Testis (tissue), 2 donors: ENCODE data around the gene PRSS38.

Experiments
- POLR2A ChIP-seq: fragments of 450-650 bp; IDR thresholded peaks from one replicate; pipeline ENCODE4 v1.6.1; 2017; ENCODE audit warnings: antibody characterized with exemption, mild to moderate bottlenecking, moderate library complexity
- TF ChIP-seq, protein P1 (sequence below), 3 experiments: fragments of 450-650 bp in 2 of 3; fragments of 200-600 bp in 1 of 3; sonication (generic) in 1 of 3; IDR thresholded peaks; one replicate each; pipeline ENCODE4 v1.5.1; 2016 to 2019; ENCODE audit warnings: antibody characterized with exemption in 3 of 3, mild to moderate bottlenecking in 2 of 3, moderate library complexity in 1 of 3

DNA sequence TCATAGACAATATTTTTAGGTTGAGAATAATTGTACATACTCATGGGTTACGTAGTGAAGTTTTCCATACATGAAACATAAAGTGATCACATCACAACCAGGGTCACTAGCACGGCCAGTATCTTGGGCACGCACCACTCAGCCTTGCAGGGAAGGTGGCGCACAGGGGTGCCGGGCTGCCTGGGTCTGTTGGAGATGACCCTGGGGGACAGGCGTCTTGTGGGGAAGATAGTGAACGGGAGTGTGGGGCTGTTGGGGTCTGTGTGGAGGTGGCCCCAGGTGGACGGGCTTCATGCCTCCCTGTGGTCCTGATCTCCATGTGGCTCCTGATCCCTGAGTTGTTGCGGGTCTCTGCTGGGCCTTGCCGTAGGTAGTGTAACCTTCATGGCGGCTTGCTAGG is 38.3 kb upstream of the PRSS38 start:
- TF ChIP-seq, protein P1, sequence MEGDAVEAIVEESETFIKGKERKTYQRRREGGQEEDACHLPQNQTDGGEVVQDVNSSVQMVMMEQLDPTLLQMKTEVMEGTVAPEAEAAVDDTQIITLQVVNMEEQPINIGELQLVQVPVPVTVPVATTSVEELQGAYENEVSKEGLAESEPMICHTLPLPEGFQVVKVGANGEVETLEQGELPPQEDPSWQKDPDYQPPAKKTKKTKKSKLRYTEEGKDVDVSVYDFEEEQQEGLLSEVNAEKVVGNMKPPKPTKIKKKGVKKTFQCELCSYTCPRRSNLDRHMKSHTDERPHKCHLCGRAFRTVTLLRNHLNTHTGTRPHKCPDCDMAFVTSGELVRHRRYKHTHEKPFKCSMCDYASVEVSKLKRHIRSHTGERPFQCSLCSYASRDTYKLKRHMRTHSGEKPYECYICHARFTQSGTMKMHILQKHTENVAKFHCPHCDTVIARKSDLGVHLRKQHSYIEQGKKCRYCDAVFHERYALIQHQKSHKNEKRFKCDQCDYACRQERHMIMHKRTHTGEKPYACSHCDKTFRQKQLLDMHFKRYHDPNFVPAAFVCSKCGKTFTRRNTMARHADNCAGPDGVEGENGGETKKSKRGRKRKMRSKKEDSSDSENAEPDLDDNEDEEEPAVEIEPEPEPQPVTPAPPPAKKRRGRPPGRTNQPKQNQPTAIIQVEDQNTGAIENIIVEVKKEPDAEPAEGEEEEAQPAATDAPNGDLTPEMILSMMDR (IDR thresholded peaks at IDR 0.05): no peak
- TF ChIP-seq POLR2A: no peak
